Natural killer cell (primary cell): ENCODE measurements around the gene PFKFB2. TPM values are rescaled to one million over a fixed set of nuclear protein-coding genes. Genes with fewer than 3 reads are reported as not detected.
"Not testable (repeated sequence)": the region's sequence is repeated elsewhere in the genome, so short reads cannot be mapped to it uniquely, and the experiment has no call there.

ENCODE experiments used
- ATAC-seq, 3 donors: fragments of 150-1000 bp in 2 of 3; fragments of 200-7000 bp in 1 of 3; cut with Tn5 transposase; 1 replicate in 1 of 3; 2 replicates in 2 of 3; pipeline ENCODE4 v1.10.0; 2021; ENCODE audit warnings: mild to moderate bottlenecking in 2 of 3, moderate library complexity in 2 of 3
- DNase-seq, 2 donors: peaks; one replicate each; pipeline versions ENCODE4 v3.0.0 to v3.0.0-alpha.2; 2013 to 2021; ENCODE audit warnings: mixed read lengths in 1 of 2
- H3K27ac ChIP-seq: one replicate; pipeline ENCODE4 v1.5.1; 2013; ENCODE audit warnings: mild to moderate bottlenecking, low read length
- H3K27me3 ChIP-seq: one replicate; pipeline ENCODE4 v1.6.1; 2013; ENCODE audit warnings: low read length; ENCODE audit not compliant: control insufficient read depth, insufficient read depth
- H3K36me3 ChIP-seq: one replicate; pipeline ENCODE4 v1.6.1; 2013; ENCODE audit warnings: low read length; ENCODE audit not compliant: control insufficient read depth, insufficient read depth
- H3K4me1 ChIP-seq: one replicate; pipeline ENCODE4 v1.6.1; 2013; ENCODE audit warnings: low read length; ENCODE audit not compliant: control insufficient read depth, insufficient read depth
- H3K4me3 ChIP-seq: one replicate; pipeline ENCODE4 v1.5.1; 2013; ENCODE audit warnings: low read length
- H3K9me3 ChIP-seq: one replicate; pipeline ENCODE4 v1.6.1; 2013; ENCODE audit warnings: low read length; ENCODE audit not compliant: control insufficient read depth, insufficient read depth
- H3K27ac Mint-ChIP-seq, 2 donors: one replicate each; pipeline ENCODE4 v1.8.0; 2022; ENCODE audit warnings: mild to moderate bottlenecking in 2 of 2, mixed read lengths in 2 of 2, moderate library complexity in 1 of 2
- H3K27me3 Mint-ChIP-seq, 2 donors: one replicate each; pipeline ENCODE4 v1.8.0; 2022; ENCODE audit warnings: low read depth in 2 of 2, mixed read lengths in 2 of 2
- H3K36me3 Mint-ChIP-seq: one replicate; pipeline ENCODE4 v1.8.0; 2022; ENCODE audit warnings: mixed read lengths
- H3K4me1 Mint-ChIP-seq, 2 donors: one replicate each; pipeline ENCODE4 v1.8.0; 2022; ENCODE audit warnings: mixed read lengths in 2 of 2
- H3K4me3 Mint-ChIP-seq: one replicate; pipeline ENCODE4 v1.8.0; 2022; ENCODE audit warnings: mild to moderate bottlenecking, moderate library complexity, mixed read lengths
- H3K9me3 Mint-ChIP-seq, 2 donors: one replicate each; pipeline ENCODE4 v1.8.0; 2022; ENCODE audit warnings: mixed read lengths in 2 of 2
- CTCF ChIP-seq: fragments of 200-600 bp; IDR thresholded peaks from one replicate; pipeline ENCODE4 v1.8.0; 2022; ENCODE audit warnings: antibody characterized with exemption
- WGBS: methylation state at CpG from one replicate; pipeline ENCODE4 v1.1.7; 2013; ENCODE audit warnings: missing lambda C conversion rate; ENCODE audit not compliant: insufficient coverage; 5-methylcytosine and 5-hydroxymethylcytosine counted together
- intact Hi-C: fragments of 100-400 bp; cut with micrococcal nuclease; formaldehyde crosslinking; loops from one replicate; pipeline ENCODE4 v1.14.2; 2022
- total RNA-seq, 4 donors: library from RNA; stranded (reverse); fragments of 120-200 nt in 1 of 4; gene quantifications; one replicate each; pipeline versions ENCODE4 v1.2.3 to v1.2.4, GENCODE V29; 2013 to 2022

The PFKFB2 gene
- total RNA-seq, 3 donors from 2014 or later (not counting 1 experiment from before 2014, with no cell fraction given), result 5.3 to 8.5 (median 7.4) TPM

- intact Hi-C loops, result no loop called here
- no peak for DNase-seq
- H3K4me1 ChIP-seq, result no peaks in the 10 kb centered on the region
- Mint-ChIP-seq H3K4me3 (no peak overlapping the region), H3K4me1 (peaks cover 9 to 16% of the 10 kb centered on the region in 2 donors), H3K36me3 (no peaks in the 10 kb centered on the region), H3K9me3 (no peaks in the 10 kb centered on the region), H3K27me3 (peaks cover 0 to 4% of the 10 kb centered on the region in 2 donors), H3K27ac (no peak overlapping the region)
- no peak overlapping the region for H3K4me3 ChIP-seq
- H3K9me3 ChIP-seq, result no peaks in the 10 kb centered on the region
- 100% methylated on average over 3 of the region's 4 CpGs for WGBS
- peaks cover 5% of the 10 kb centered on the region for H3K36me3 ChIP-seq
- TF ChIP-seq CTCF, result no peak
- peaks cover 6% of the 10 kb centered on the region for H3K27me3 ChIP-seq
- ATAC-seq, result no peak
- no peak overlapping the region for H3K27ac ChIP-seq
These were observed 13.5 kb upstream of the PFKFB2 start for GRCh38 chr1:207039380-207040180.

GRCh38 chr1:207040181-207040533, 12.9 kb upstream of the PFKFB2 start:
- ATAC-seq, result no peak
- Mint-ChIP-seq H3K4me1 (peaks cover 13 to 20% of the 10 kb centered on the region in 2 donors), H3K36me3 (no peaks in the 10 kb centered on the region), H3K27ac (no peak overlapping the region), H3K9me3 (no peaks in the 10 kb centered on the region), H3K4me3 (no peak overlapping the region), H3K27me3 (peaks cover 0 to 2% of the 10 kb centered on the region in 2 donors)
- H3K27me3 ChIP-seq, result peaks cover 6% of the 10 kb centered on the region
- intact Hi-C loops, result no loop called here
- peaks cover 7% of the 10 kb centered on the region for H3K36me3 ChIP-seq
- no peak overlapping the region for H3K4me3 ChIP-seq
- H3K27ac ChIP-seq, result no peak overlapping the region
- TF ChIP-seq CTCF, result no peak
- no peaks in the 10 kb centered on the region for H3K4me1 ChIP-seq
- 96% methylated on average over 3 of the region's 3 CpGs for WGBS
- DNase-seq, result no peak
- H3K9me3 ChIP-seq, result no peaks in the 10 kb centered on the region

GRCh38 chr1:207041397-207041796, 11.7 kb upstream of the PFKFB2 start:
- DNase-seq, H3K27me3 ChIP-seq, H3K9me3 ChIP-seq, H3K27ac Mint-ChIP-seq, H3K4me3 Mint-ChIP-seq, intact Hi-C loops, H3K36me3 Mint-ChIP-seq, H3K9me3 Mint-ChIP-seq, ATAC-seq, H3K27me3 Mint-ChIP-seq, H3K4me1 ChIP-seq, H3K4me3 ChIP-seq, H3K27ac ChIP-seq: not testable (repeated sequence)
- peaks cover 11% of the 10 kb centered on the region for H3K36me3 ChIP-seq
- H3K4me1 Mint-ChIP-seq, result peaks cover 20 to 30% of the 10 kb centered on the region in 2 donors
- 89% methylated on average over 1 of the region's 2 CpGs for WGBS

DNA sequence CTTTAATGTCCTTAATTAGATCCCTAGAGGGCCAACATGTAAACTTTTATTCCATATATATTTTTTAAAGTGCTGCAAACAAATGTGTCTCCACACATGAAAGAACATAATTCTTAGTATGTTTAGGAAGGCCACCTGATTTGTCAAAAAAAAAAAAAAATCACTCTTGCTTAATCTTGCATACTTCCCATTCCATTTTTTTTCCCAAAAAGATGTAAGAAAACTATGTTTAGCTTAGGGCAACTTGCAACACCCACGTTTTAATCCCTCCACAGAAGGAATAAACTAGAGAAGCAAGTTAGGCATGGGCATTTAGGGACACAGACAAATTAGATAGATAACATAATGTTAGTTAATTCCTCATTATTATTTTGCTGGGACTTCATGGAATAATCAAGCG, 7.6 kb upstream of the PFKFB2 start:
- Mint-ChIP-seq H3K4me1 (peaks cover 39 to 50% of the 10 kb centered on the region in 2 donors), H3K36me3 (peaks cover 5% of the 10 kb centered on the region), H3K27ac (no peak overlapping the region), H3K4me3 (no peak overlapping the region), H3K27me3 (no peaks in the 10 kb centered on the region), H3K9me3 (no peaks in the 10 kb centered on the region)
- no peak for DNase-seq
- intact Hi-C loops, result no loop called here
- no peak for ATAC-seq
- TF ChIP-seq CTCF, result no peak
- Histone ChIP-seq H3K4me1 (no peaks in the 10 kb centered on the region), H3K27ac (no peak overlapping the region), H3K4me3 (no peak overlapping the region), H3K36me3 (peaks cover 40% of the 10 kb centered on the region), H3K9me3 (no peaks in the 10 kb centered on the region), H3K27me3 (no peaks in the 10 kb centered on the region)
- 96% methylated on average over 1 of the region's 2 CpGs for WGBS
